Ureter (tissue), 1 donor: Measurements from ENCODE around the gene LBX1. TPM values are rescaled to one million over a fixed set of nuclear protein-coding genes. Genes with fewer than 3 reads are reported as not detected.

Source experiments
- DNase-seq: peaks from one replicate; pipeline ENCODE4 v3.0.0-alpha.2; 2020; ENCODE audit warnings: low spot score
- total RNA-seq: library from RNA; stranded (reverse); gene quantifications from one replicate; pipeline ENCODE4 v1.2.4, GENCODE V29; 2023
- donor health status: DM: yes; HTN: yes; CAD: no.

Gene LBX1
- total RNA-seq, 1 donor from 2014 or later = not detected

DNA sequence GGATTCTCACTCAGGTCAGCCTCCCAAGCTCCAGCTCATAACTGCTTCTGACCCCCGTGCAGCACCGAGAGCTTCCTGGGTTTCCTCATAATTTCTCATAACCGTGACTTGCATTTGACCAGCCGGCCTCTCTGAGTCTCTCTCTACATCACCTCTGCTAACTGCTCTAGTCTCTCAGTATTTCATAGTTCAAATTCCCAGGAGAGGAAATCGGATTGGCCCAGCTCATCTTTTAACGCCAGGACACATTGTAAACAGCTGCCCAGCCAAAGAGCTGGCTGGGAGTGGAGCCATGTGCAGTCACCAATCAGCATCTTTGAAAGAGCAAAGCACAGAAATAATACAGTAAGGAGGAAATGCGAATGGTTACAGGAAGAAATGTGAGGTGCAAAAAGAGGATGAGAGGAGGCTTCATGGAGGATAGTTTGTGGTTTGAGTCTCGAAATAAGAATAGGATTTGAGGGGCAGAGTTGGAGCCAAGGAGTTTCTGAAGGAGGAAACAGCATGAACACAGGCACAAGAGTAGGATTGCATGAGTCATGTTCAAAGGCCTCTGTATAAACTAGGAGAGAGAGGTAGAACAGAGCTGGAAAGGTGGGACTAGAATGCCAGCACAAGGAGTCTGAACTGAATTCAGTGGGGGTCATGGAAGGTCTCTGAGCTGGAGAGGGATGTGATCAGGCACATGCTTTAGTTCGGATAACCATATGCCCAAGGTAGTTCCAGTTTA, 15.2 kb upstream of the LBX1 start:
- DNase-seq = no peak

DNA sequence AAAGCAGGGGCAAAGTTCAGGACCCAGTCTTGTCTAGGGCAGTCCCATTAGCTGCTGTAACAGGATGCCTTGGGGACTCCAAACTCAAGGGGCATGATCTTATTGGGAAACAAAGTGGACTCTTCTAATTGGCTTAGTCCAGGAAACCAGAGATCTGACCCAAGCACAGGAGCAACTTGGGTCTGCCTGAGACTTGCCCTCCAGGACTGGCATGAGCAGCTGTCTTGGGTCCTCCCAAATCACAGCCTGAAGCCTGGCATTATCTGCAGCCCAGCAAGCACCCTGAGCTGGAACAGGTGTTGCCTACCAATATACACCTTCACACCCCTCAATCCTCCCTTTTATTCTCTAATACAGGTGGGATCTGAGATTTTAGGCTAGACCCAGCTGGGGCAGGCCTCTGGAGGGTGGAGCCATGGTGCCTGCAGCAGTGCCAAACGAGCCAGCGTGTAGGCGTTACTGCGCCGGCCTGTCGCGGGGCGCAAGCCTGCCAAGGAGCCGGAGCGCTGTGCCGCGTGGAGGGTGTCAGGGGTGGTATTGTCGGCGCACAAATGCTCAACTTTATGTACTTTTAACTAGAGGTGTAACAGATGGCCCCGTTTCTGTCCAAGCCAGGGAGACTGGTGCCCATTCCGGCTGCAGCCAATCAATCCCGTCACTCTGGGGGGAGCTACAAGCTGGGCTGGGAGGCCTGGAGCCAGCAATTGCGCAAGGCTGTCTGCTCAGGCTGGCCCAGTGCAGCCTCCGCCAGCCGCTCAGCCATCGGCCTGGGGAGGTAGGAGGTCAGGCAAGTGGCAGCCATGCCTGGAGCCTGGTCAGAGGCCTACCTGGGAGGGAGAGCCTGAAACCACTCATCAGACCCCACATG, 12.8 kb upstream of the LBX1 start:
- DNase-seq = no peak

DNA sequence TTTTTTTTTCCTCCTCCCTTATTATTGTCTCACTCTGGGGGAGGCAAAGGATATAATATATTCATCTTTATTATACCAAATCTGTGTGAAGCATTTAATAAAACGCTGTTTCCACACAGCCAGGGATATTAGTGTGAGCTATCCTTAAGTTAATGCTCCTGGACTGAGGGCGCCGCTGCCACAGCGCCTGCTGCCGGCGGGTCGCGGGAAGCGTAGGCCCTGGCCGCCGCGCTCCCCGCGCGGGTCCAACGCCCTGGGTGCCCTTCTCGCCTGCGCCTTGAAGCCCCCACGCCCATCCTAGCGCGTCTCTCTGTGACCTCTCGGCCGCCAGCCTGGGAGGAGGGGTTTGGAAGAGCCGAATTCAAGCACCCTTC, 9.5 kb upstream of the LBX1 start:
- no peak for DNase-seq

DNA sequence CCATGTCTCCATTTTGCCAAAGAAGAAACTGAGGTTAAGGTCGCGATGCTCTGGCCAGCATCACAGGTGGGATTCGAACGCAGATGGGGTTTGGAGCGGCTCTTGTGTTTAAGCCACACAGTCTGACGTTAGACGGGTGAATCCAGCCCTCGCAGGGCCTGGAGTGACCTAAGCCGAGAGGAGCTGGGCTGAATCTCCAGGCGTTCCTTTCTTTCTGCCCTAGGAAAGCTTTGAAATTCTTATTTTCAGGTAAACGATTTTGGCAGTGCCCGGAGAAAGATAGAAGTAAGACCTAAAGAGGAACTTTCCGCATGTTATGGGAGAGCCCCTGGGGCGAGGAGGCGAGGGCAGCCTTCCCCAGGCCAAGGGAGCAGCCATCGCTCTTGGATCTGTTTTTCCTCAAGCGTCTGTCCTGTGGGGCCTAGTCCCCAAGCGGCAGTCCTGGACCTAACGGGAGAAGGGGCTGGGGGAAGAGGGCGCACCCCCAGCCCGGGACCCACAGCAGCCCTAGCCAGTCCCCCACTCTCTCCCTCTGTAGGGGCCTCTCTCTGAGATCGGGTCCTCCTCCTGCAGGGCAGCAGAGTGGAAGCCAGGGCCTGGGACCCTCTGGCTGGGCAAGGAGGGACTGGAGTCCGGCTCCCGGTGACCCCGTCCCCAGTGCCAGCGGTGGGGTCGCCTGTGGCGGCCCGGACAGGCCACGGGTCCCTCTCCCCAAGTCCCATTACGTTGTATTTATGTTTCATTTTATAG, 8.9 kb upstream of the LBX1 start:
- no peak for DNase-seq

- no peak for DNase-seq
These were observed 8.1 kb upstream of the LBX1 start for GRCh38 chr10:101237081-101237981.

DNA sequence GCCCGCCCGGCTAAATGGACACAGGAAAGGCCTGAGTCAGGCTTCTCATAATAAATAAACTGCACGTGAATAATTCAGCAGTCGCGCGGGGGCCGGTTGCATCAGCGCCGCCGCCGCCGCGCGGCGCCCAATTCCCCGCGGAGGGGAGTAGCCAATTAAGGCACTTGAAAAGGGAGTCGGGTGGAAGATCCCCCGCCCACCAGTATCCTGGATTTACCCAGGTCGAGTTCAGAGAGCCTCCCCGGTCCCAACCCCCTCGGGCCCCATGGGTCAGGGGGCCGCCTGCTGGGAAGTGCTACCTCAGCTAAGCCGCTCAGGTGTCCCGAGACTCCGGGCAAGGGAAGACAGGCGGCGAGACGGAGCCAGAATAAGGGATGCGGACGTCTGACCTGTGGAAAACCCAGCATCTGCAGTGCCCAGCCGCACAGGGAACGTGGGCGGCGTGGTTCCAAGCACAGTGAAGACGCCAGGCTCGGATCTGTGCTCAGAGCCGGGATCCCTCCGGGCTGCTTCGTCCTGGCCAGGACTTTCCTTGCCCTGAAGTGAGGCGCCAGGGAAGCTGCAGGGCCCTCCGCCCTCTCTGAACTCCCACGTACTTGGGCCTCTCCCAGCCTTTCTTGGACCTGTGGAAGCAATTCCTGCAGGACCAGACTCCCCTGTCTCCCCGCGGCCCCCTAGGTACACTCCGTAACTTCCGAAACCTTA, 7.3 kb upstream of the LBX1 start:
- DNase-seq = no peak

DNA sequence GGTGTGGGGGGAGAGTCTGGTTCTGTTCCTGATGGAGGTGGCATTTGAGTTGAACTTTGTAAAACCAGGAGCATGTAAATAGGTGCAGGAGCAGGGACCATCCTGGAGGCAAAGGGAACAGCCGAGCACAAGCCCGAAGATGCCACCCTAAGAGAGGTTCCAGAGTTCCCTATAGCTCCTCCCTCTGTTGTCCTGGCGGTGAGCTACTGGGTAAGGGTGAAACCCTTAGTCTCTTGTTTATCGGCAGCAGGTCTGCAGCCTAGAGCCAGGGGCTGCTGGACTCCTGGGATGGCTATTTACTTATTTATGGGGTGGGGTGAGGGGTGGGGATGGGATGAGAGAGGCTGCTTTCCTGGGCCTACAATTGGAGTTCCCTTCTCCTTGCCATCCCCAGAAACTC, 6.5 kb upstream of the LBX1 start:
- no peak for DNase-seq

DNA sequence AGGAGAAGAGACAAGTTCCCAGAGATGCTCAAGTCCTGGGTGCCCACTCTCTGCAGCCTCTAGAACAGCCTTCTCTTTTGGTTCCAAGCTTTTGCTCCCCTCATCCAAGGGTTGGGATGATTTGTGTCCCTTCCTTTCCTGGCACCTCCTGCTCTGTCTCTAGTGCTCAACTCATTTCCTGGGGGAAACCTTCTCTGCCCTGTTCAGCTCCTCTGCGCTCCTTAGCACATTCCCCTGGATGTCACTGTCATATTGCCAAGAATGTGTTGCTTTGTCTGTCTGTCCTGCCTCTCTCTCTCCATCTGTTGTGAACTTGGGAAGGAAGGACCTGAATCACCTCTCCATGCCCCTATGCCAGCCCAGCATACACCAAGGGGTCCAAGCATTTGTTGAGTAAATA, 5.1 kb upstream of the LBX1 start:
- DNase-seq = no peak

- no peak for DNase-seq
These were observed 4.6 kb upstream of the LBX1 start for GRCh38 chr10:101233863-101234262.

DNA sequence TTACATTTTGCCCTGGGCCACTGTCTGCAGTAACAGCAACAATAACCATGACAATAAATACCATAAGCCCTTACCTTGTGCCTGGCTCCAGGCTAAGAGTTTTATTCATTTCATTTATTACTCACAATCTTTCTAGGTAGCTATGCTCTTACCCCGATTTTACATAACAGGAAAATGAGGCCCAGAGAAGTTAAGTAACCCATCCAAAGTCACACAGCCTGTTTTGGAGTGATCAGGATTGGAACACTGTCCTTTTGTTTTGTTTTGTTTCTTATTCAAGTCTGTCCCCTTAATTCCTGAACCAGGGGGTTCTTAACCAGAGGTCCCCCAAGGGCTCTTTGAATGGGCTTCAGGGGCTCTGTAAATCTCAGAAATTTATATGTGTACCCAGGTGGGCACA, 4.2 kb upstream of the LBX1 start:
- no peak for DNase-seq

GRCh38 chr10:101231912-101232689, 2.8 kb upstream of the LBX1 start:
- no peak for DNase-seq

DNA sequence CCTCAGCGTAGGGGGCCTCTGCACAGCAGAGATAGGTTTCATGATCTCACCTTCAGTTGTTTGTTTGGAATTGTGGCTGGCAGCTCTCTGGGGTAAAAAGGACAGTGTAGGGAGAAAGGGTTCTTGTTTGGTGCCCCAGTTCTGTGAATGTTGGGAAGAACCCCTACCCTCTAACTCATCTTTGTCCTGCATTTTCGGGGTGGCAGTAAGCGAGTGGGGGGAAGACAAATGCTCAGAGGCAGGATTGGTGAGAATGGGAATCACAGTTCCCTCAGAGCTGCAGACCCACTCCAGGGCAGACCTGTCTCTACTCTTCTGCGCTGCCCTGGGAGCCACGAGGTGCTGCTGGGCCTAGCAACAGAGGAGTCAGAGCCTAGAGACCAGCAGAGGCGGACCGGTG, 1.8 kb upstream of the LBX1 start:
- no peak for DNase-seq

- no peak for DNase-seq
These were observed 1.1 kb upstream of the LBX1 start for GRCh38 chr10:101230183-101230917.

DNA sequence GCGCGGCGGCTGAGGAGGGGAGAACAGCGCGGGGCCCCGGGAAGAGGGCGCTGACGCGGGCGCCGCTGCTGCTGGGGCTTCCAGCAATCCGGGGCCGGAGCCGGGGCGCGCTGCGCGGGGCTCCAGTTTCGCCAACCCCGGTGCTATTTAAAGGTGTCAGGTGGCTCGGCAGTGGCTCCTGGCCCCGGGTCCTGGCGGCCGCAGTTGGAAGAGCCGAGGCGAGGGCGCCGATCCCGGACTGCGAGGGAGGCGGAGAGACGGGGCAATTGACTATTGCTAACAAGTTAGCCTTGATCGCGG, 347 bp downstream of the LBX1 start:
- no peak for DNase-seq

GRCh38 chr10:101228153-101228965, 904 bp downstream of the LBX1 start:
- no peak for DNase-seq

DNA sequence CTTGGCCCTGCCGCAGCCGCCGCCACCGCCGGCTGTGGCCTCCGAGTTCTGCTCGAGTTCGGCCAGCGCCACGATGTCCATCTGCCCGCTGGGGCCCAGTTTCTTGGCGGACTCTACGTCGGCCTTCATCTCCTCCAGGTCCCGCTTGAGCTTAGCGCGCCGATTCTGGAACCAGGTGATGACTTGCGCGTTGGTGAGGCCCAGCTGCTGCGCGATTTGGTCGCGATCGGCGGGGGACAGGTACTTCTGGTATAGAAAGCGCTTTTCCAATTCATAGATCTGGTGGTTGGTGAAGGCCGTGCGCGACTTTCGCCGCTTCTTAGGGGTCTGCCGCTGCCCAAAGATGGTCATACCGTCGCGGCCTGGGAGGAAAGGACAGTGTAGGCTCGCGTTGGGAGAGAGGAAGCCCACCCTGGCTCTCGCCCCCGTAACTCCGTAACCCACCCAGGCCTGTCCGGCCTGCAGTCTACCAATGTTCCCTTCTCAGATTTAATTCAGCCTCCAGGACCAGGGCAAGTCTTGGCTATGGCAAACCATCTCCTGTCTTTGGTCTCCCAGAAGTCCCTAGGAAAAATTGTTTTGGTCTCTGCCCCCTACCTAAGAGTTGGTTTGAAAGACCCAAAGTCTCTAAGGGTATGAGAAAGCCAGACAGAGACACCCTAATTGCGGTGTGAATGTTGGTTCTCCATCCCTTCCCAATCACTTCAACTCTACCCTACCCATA, 1.7 kb downstream of the LBX1 start:
- no peak for DNase-seq

DNA sequence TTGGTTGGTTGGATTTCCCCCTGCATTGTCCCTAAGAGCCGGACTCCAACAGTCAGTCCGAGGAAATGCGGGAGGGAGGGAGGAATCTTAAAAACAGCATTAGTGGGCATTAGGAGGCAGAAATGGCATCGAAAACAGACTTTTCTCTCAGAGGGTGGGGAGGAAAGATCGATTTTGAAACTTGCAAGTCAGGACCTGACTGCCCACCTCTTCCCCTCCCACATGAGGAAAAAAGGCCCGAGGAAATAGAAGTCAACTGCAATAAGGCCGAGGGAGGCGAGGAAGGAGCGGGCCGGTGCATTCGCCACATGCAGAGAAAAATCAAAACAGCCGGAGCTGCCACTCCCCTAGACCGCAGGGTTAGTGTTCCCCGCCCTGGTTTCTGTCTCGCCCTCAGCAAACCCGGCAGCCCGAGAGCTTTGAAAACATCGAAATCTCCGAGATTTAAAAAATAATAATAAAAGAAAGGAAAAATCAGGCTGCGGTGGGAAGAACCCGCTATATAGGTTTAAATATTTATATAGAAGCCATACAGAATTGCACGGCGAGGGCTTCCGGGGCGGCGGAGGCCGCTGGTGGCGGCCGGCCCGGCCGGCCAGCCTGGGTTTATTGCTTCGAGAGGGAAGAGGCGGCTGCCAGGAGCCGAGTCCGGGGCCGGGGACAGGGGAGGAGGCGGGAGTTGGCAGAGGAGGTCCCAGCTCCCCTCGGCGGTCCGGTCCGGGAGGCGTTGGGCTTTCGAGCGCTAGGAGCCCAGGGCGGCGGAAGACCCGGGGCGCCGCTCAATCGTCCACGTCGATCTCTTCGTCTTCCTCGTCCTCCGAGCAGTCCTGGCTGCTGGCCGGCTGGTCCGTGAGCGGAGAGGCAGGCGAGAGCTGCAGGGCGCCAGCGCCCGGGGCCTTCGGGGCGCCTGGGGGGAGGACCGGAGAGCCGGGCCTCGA, 2.5 kb downstream of the LBX1 start:
- no peak for DNase-seq
